Endothelial cell of umbilical vein (primary cell): ENCODE measurements around the gene MED12L. TPM values are rescaled to one million over a fixed set of nuclear protein-coding genes. Genes with fewer than 3 reads are reported as not detected.

Experiments
- BruUV-seq: library from RNA; stranded (reverse); fragments of 400-500 nt; replicated peaks from 2 replicates; lab custom pipeline; 2021; lab: Mats Ljungman, UMichigan
- CTCF ChIA-PET: fragments of 300-600, 350-600 bp; sonication (Branson Sonifier 250); formaldehyde crosslinking; loops from one replicate; lab custom pipeline; 2021; ENCODE audit warnings: antibody characterized with exemption, inconsistent platforms; lab: Charles Lee
- POLR2A ChIA-PET: fragments of 300-600, 350-600 bp; sonication (Branson Sonifier 250); formaldehyde crosslinking; loops from one replicate; lab custom pipeline; 2021; ENCODE audit warnings: antibody characterized with exemption, inconsistent platforms; lab: Charles Lee
- DNase-seq: peaks from one replicate; pipeline ENCODE4 v3.0.0-alpha.2; 2011; ENCODE audit warnings: low read depth, low spot score
- FAIRE-seq: peaks from 2 replicates; lab custom pipeline; 2011; peaks lifted over from hg19 to GRCh38; lab: Jason Lieb, UNC
- H2AFZ ChIP-seq: 2 replicates; pipeline ENCODE4 v1.6.0; 2012; ENCODE audit warnings: low read depth, low read length, control low read depth, inconsistent platforms
- H3K27ac ChIP-seq: 2 replicates; pipeline ENCODE4 v1.5.1; 2011; ENCODE audit warnings: low read depth, mild to moderate bottlenecking, control low read depth, low read length, moderate library complexity; ENCODE audit not compliant: insufficient read depth
- H3K27me3 ChIP-seq, 2 experiments: 2 replicates each; pipeline versions ENCODE4 v1.6.0 to v1.6.1; 2011; ENCODE audit warnings: low read length in 2 of 2, mixed read lengths in 1 of 2; ENCODE audit not compliant: control insufficient read depth in 2 of 2, insufficient read depth in 2 of 2
- H3K36me3 ChIP-seq, 2 experiments: 2 replicates in 1 of 2; 3 replicates in 1 of 2; pipeline ENCODE4 v1.5.1; 2011; ENCODE audit warnings: low read length in 2 of 2, mild to moderate bottlenecking in 1 of 2, moderate library complexity in 1 of 2; ENCODE audit not compliant: control insufficient read depth in 2 of 2, insufficient read depth in 2 of 2; ENCODE audit errors: extremely low read depth in 1 of 2
- H3K4me1 ChIP-seq: 3 replicates; pipeline ENCODE4 v1.5.1; 2011; ENCODE audit warnings: mild to moderate bottlenecking, low read length; ENCODE audit not compliant: control insufficient read depth, insufficient read depth; ENCODE audit errors: extremely low read depth
- H3K4me2 ChIP-seq: 2 replicates; pipeline ENCODE4 v1.6.1; 2011; ENCODE audit warnings: low read length, control low read depth, mixed read lengths; ENCODE audit not compliant: insufficient read depth
- H3K4me3 ChIP-seq, 3 experiments: fragments of 200-600 bp in 1 of 3; sonication (generic), shearing (Covaris generic) in 1 of 3; replicated peaks in 1 of 3; 2 replicates each; pipeline ENCODE4 v1.5.1; 2011 to 2016; ENCODE audit warnings: control low read depth in 3 of 3, low read length in 3 of 3, mild to moderate bottlenecking in 2 of 3, inconsistent platforms in 1 of 3, low read depth in 1 of 3, moderate library complexity in 1 of 3; ENCODE audit not compliant: insufficient read depth in 1 of 3
- H3K79me2 ChIP-seq: 2 replicates; pipeline ENCODE4 v1.6.0; 2012; ENCODE audit warnings: low read length, inconsistent platforms; ENCODE audit not compliant: control insufficient read depth, insufficient read depth
- H3K9ac ChIP-seq: replicated peaks from 2 replicates; pipeline ENCODE3; 2011; ENCODE audit warnings: low read length, control low read depth; ENCODE audit not compliant: insufficient read depth; ENCODE audit errors: extremely low read depth
- H3K9me1 ChIP-seq: replicated peaks from 3 replicates; pipeline ENCODE4 v1.6.0; 2011; ENCODE audit warnings: mild to moderate bottlenecking, low read length; ENCODE audit not compliant: control insufficient read depth, insufficient read depth; ENCODE audit errors: extremely low read depth
- H3K9me3 ChIP-seq: replicated peaks from 2 replicates; pipeline ENCODE4 v1.5.1; 2012; ENCODE audit warnings: low read length, inconsistent platforms; ENCODE audit not compliant: control insufficient read depth, insufficient read depth
- H4K20me1 ChIP-seq: replicated peaks from 2 replicates; pipeline ENCODE3; 2011; ENCODE audit warnings: mild to moderate bottlenecking, low read length; ENCODE audit not compliant: control insufficient read depth, insufficient read depth; ENCODE audit errors: extremely low read depth
- EZH2 ChIP-seq: IDR thresholded peaks from 2 replicates; pipeline ENCODE4 v1.6.1; 2012; ENCODE audit warnings: borderline replicate concordance, low read depth, mild to moderate bottlenecking, moderate library complexity, low read length, inconsistent platforms; ENCODE audit not compliant: severe bottlenecking
- FOS ChIP-seq: IDR thresholded peaks from 2 replicates; pipeline ENCODE4 v1.6.1; 2011; ENCODE audit warnings: mild to moderate bottlenecking, low read length, moderate library complexity, borderline replicate concordance; ENCODE audit not compliant: insufficient read depth
- GATA2 ChIP-seq: IDR thresholded peaks from 2 replicates; pipeline ENCODE4 v1.7.0; 2011; ENCODE audit warnings: low read depth, mild to moderate bottlenecking, moderate library complexity, mixed read lengths, low read length; ENCODE audit not compliant: insufficient read length, insufficient read depth
- JUN ChIP-seq: IDR thresholded peaks from 2 replicates; pipeline ENCODE4 v1.6.1; 2011; ENCODE audit warnings: borderline replicate concordance, low read depth; ENCODE audit not compliant: insufficient read length, insufficient read depth
- MAX ChIP-seq: IDR thresholded peaks from 2 replicates; pipeline ENCODE4 v1.6.1; 2011; ENCODE audit not compliant: insufficient read depth, insufficient read length
- MYC ChIP-seq: IDR thresholded peaks from one replicate; pipeline ENCODE4 v1.6.1; 2011; ENCODE audit warnings: mild to moderate bottlenecking, low read depth, low read length
- POLR2A ChIP-seq: IDR thresholded peaks from 2 replicates; pipeline ENCODE4 v1.6.1; 2012; ENCODE audit warnings: low read depth, mild to moderate bottlenecking, control low read depth, low read length
- POLR2AphosphoS5 ChIP-seq: IDR thresholded peaks from 2 replicates; pipeline ENCODE4 v1.6.1; 2012; ENCODE audit warnings: low read depth, mild to moderate bottlenecking, control low read depth, low read length, moderate library complexity; ENCODE audit not compliant: insufficient read depth
- dilution Hi-C: fragments of 300-500 bp; cut with MboI; formaldehyde crosslinking; loops from one replicate; pipeline ENCODE4 v1.15.0; 2019; ENCODE audit warnings: low sequenced_read_pairs; ENCODE audit not compliant: extremely low pct_ligation_motif_present
- intact Hi-C: fragments of 100-400 bp; cut with micrococcal nuclease; formaldehyde crosslinking; loops from one replicate; pipeline ENCODE4 v1.10.0; 2022
- polyA plus RNA-seq, 4 experiments: library from polyadenylated mRNA; depleted of rRNA in 3 of 4; stranded (reverse) in 3 of 4; unstranded in 1 of 4; fragments of >200 nt; gene quantifications; 2 replicates each; pipeline versions ENCODE4 v1.2.1 to v1.2.3, GENCODE V29; 2011 to 2012; ENCODE audit warnings: missing spikeins in 1 of 4
- total RNA-seq: library from RNA; stranded (reverse); gene quantifications from 2 replicates; pipeline ENCODE4 v1.2.3, GENCODE V29; 2021
- TF ChIP-seq, protein P1 (sequence below), 2 donors: IDR thresholded peaks; 1 replicate in 1 of 2; 2 replicates in 1 of 2; pipeline ENCODE4 v1.5.1; 2011; ENCODE audit warnings: low read length in 2 of 2, mild to moderate bottlenecking in 2 of 2, moderate library complexity in 2 of 2, control low read depth in 1 of 2, inconsistent platforms in 1 of 2, low read depth in 1 of 2; ENCODE audit not compliant: insufficient read depth in 1 of 2; ENCODE audit errors: extremely low read depth in 1 of 2

The MED12L gene
- total and polyA plus RNA-seq, 2 donors (not counting 3 experiments of a cell fraction or from before 2014, with no cell fraction given) = 0.03 to 0.27 TPM

DNA sequence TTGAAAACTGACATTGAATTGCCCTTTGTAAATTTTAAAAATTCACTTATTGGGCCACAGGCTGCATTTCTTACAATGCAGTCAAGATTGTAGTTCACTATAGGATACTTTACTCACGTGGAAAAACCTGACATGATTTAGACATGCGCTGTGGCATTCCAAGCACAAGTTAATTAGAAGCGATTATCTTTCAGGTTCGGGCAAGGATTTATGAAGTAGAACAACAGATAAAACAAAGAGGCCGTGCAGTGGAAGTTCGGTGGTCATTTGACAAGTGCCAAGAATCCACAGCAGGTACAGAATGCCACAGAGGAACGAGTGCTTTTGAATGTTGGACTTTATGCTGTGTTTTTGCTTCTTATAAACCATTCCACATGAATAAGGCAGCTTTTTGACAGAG lies 79.8 kb downstream of the MED12L start:
- Histone ChIP-seq H3K9ac (no peak overlapping the region), H3K27me3 (peaks cover 3% of the 10 kb centered on the region in 2 experiments), H4K20me1 (no peaks in the 10 kb centered on the region), H3K27ac (no peak overlapping the region), H3K4me2 (no peak overlapping the region), H3K4me3 (no peak overlapping the region), H3K9me3 (no peaks in the 10 kb centered on the region), H3K36me3 (no peaks in the 10 kb centered on the region), H2AFZ (no peak overlapping the region), H3K9me1 (no peaks in the 10 kb centered on the region), H3K4me1 (no peaks in the 10 kb centered on the region), H3K79me2 (no peaks in the 10 kb centered on the region)
- no TSS peak for BruUV-seq
- no peak for DNase-seq
- intact Hi-C loops (loop anchor here (5.0 kb wide), 2 partner anchors 162 to 677 kb away; partner anchors contain the start of gene P2RY13), dilution Hi-C loops (no loop called here)
- FAIRE-seq = no peak
- POLR2A ChIA-PET = no interaction called here
- CTCF ChIA-PET = no interaction called here
- no peak for TF ChIP-seq EZH2
- TF ChIP-seq FOS = no peak
- TF ChIP-seq POLR2A = no peak
- no peak for TF ChIP-seq POLR2AphosphoS5
- no peak for TF ChIP-seq GATA2
- TF ChIP-seq MYC = no peak
- no peak for TF ChIP-seq MAX
- TF ChIP-seq, protein P1, sequence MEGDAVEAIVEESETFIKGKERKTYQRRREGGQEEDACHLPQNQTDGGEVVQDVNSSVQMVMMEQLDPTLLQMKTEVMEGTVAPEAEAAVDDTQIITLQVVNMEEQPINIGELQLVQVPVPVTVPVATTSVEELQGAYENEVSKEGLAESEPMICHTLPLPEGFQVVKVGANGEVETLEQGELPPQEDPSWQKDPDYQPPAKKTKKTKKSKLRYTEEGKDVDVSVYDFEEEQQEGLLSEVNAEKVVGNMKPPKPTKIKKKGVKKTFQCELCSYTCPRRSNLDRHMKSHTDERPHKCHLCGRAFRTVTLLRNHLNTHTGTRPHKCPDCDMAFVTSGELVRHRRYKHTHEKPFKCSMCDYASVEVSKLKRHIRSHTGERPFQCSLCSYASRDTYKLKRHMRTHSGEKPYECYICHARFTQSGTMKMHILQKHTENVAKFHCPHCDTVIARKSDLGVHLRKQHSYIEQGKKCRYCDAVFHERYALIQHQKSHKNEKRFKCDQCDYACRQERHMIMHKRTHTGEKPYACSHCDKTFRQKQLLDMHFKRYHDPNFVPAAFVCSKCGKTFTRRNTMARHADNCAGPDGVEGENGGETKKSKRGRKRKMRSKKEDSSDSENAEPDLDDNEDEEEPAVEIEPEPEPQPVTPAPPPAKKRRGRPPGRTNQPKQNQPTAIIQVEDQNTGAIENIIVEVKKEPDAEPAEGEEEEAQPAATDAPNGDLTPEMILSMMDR (IDR thresholded peaks at IDR 0.05; ENCODE audit: extremely low read depth in 1 of 2, insufficient read depth in 1 of 2, low read depth in 1 of 2, low read length in 2 of 2) = no peak
- TF ChIP-seq JUN = no peak
